Measurements from ENCODE around the gene GLTP. TPM values are rescaled to one million over a fixed set of nuclear protein-coding genes. Genes with fewer than 3 reads are reported as not detected.
"Not testable (repeated sequence)": the region's sequence is repeated elsewhere in the genome, so short reads cannot be mapped to it uniquely, and the experiment has no call there.

The GLTP gene
- total and polyA plus RNA-seq, 4 donors = 60.5 to 80.4 (median 71.0) TPM

DNA sequence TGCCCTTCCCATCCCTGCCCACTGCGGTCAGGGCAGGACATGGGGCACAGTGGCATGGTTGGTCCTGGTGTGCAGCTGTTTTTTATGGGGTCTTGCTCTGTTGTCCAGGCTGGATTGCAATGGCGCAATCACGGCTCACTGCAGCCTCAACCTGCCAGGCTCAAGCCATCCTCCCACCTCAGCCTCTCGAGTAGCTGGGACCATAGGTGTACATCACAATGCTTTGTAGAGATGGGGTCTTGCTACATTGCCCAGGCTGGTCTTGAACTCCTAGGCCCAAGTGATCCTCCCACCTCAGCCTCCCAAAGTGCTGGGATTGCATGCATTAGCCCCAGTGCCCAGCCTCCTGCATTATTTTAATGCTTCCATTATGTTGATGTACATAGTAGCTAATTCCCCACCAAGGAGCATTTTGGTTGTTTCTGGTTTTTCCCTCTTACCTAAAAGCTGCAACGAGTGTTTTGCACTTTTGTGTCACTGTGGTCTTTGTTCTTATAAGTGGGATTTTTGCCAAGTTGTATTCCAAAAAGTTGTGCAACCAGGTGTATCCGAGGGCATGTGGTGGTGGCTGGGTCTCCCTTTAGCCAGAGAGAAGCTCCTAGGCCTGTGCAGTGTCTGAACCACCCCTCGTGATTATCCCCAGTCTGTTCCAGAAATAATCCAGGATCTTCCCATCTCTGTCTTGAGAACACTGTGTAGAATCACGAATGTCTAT is 30.1 kb upstream of the GLTP start:
- WGBS (ENCODE audit: insufficient coverage) = 100% methylated on average over 2 of the region's 8 CpGs
- no peaks in the 10 kb centered on the region for H3K27me3 ChIP-seq (ENCODE audit: control insufficient read depth, insufficient read depth, low read length)
- no peak overlapping the region for H3K27ac ChIP-seq (ENCODE audit: low read depth, low read length)
- peaks cover 81% of the 10 kb centered on the region for H3K36me3 ChIP-seq (ENCODE audit: control insufficient read depth, insufficient read depth, low read length)
- DNase-seq (ENCODE audit: low read depth in 4 of 6, low spot score in 6 of 6) = no peak
- no peaks in the 10 kb centered on the region for H3K4me1 ChIP-seq (ENCODE audit: control insufficient read depth, insufficient read depth, low read length)
- no peak overlapping the region for H3K4me3 ChIP-seq (ENCODE audit: low read depth, low read length)
- no peaks in the 10 kb centered on the region for H3K9me3 ChIP-seq (ENCODE audit: control insufficient read depth, insufficient read depth, low read length)

- no peak for DNase-seq (ENCODE audit: low read depth in 4 of 6, low spot score in 6 of 6)
- H3K4me1 ChIP-seq (ENCODE audit: control insufficient read depth, insufficient read depth, low read length) = peaks cover 11% of the 10 kb centered on the region
- WGBS (ENCODE audit: insufficient coverage) = 95% methylated on average over 8 of the region's 10 CpGs
- no peak overlapping the region for H3K27ac ChIP-seq (ENCODE audit: low read depth, low read length)
- no peaks in the 10 kb centered on the region for H3K27me3 ChIP-seq (ENCODE audit: control insufficient read depth, insufficient read depth, low read length)
- H3K9me3 ChIP-seq (ENCODE audit: control insufficient read depth, insufficient read depth, low read length) = no peaks in the 10 kb centered on the region
- H3K36me3 ChIP-seq (ENCODE audit: control insufficient read depth, insufficient read depth, low read length) = peaks cover 64% of the 10 kb centered on the region
- no peak overlapping the region for H3K4me3 ChIP-seq (ENCODE audit: low read depth, low read length)
Measured at GRCh38 chr12:109905301-109905700, 25.0 kb upstream of the GLTP start.

GRCh38 chr12:109902891-109903418 is 22.6 kb upstream of the GLTP start:
- H3K4me3 ChIP-seq (ENCODE audit: low read depth, low read length) = no peak overlapping the region
- no peak overlapping the region for H3K27ac ChIP-seq (ENCODE audit: low read depth, low read length)
- 48% methylated on average over 15 of the region's 15 CpGs for WGBS (ENCODE audit: insufficient coverage)
- H3K9me3 ChIP-seq (ENCODE audit: control insufficient read depth, insufficient read depth, low read length) = no peaks in the 10 kb centered on the region
- H3K27me3 ChIP-seq (ENCODE audit: control insufficient read depth, insufficient read depth, low read length) = no peaks in the 10 kb centered on the region
- H3K4me1 ChIP-seq (ENCODE audit: control insufficient read depth, insufficient read depth, low read length) = peaks cover 19% of the 10 kb centered on the region
- peaks cover 46% of the 10 kb centered on the region for H3K36me3 ChIP-seq (ENCODE audit: control insufficient read depth, insufficient read depth, low read length)
- DNase-seq (ENCODE audit: low read depth in 4 of 6, low spot score in 6 of 6) = peak in 1 of 6 donors; percentile 85

DNA sequence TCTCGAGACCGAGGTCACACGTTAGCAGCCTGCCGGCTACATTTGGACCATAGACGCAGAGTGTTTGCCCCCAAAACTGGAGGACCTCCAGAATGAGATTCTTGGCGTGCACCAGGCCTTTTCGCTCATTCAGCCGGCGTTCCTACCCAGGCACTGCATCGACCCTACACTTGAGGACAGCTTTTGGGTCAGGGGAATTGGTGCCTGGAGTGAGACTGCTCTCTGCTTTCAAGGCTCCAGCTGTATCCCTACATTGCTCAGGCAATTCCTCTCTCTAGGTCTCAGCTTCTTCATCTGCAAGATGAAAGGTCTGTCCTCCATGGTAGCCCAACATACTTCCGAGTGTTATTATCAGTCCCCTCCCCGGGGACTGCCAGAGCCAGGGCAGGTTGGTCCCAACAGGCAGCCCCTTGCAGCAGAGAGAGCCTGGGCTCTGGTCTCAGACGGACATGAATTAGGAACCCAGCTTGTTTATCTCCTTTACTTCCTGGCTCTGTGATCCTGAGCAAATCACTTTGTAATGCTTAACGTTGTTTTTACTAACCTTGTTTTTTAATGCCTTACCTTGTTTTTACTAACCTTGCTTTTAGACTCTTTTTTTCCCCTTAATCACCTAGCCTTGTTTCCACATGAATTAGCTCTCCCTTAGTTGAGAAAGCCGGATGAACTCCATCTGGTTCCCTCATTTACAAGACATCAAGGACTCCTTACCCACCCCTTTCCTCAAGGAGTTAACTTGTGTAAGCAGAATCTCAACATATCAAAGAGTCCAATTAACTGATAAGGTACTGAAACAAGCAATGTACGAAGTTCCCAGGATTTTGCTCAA is 20.6 kb upstream of the GLTP start:
- H3K4me3 ChIP-seq (ENCODE audit: low read depth, low read length) = peak overlapping the region; percentile 71
- H3K4me1 ChIP-seq (ENCODE audit: control insufficient read depth, insufficient read depth, low read length) = peaks cover 19% of the 10 kb centered on the region
- WGBS (ENCODE audit: insufficient coverage) = 2% methylated on average over 15 of the region's 16 CpGs
- H3K27ac ChIP-seq (ENCODE audit: low read depth, low read length) = peak overlapping the region; percentile 84
- peaks cover 26% of the 10 kb centered on the region for H3K36me3 ChIP-seq (ENCODE audit: control insufficient read depth, insufficient read depth, low read length)
- no peak for DNase-seq (ENCODE audit: low read depth in 4 of 6, low spot score in 6 of 6)
- no peaks in the 10 kb centered on the region for H3K27me3 ChIP-seq (ENCODE audit: control insufficient read depth, insufficient read depth, low read length)
- H3K9me3 ChIP-seq (ENCODE audit: control insufficient read depth, insufficient read depth, low read length) = no peaks in the 10 kb centered on the region

- H3K36me3 ChIP-seq (ENCODE audit: control insufficient read depth, insufficient read depth, low read length) = peaks cover 22% of the 10 kb centered on the region
- WGBS (ENCODE audit: insufficient coverage) = under 1% methylated on average over 62 of the region's 69 CpGs
- no peaks in the 10 kb centered on the region for H3K9me3 ChIP-seq (ENCODE audit: control insufficient read depth, insufficient read depth, low read length)
- peak; percentile 72 to 96 (median 78) for DNase-seq (ENCODE audit: low read depth in 4 of 6, low spot score in 6 of 6)
- peak within 1 kb of the TSS; percentile 71 for H3K4me3 ChIP-seq (ENCODE audit: low read depth, low read length)
- no peaks in the 10 kb centered on the region for H3K27me3 ChIP-seq (ENCODE audit: control insufficient read depth, insufficient read depth, low read length)
- peaks cover 19% of the 10 kb centered on the region for H3K4me1 ChIP-seq (ENCODE audit: control insufficient read depth, insufficient read depth, low read length)
- H3K27ac ChIP-seq (ENCODE audit: low read depth, low read length) = peak within 1 kb of the TSS; percentile 84
Measured at GRCh38 chr12:109899783-109900751, 19.7 kb upstream of the GLTP start, which contains the start of gene TCHP. Gene TCHP (plus strand): TSS chr12:109900274. CDS start chr12:109903027, 2,753 bp downstream.

- DNase-seq (ENCODE audit: low read depth in 4 of 6, low spot score in 6 of 6); H3K4me3 ChIP-seq (ENCODE audit: low read depth, low read length); H3K9me3 ChIP-seq (ENCODE audit: control insufficient read depth, insufficient read depth, low read length); H3K27me3 ChIP-seq (ENCODE audit: control insufficient read depth, insufficient read depth, low read length); H3K27ac ChIP-seq (ENCODE audit: low read depth, low read length): not testable (repeated sequence)
- 97% methylated on average over 11 of the region's 15 CpGs for WGBS (ENCODE audit: insufficient coverage)
- Histone ChIP-seq H3K36me3 (ENCODE audit: control insufficient read depth, insufficient read depth, low read length) (peaks cover 15% of the 10 kb centered on the region), H3K4me1 (ENCODE audit: control insufficient read depth, insufficient read depth, low read length) (peaks cover 19% of the 10 kb centered on the region)
Measured at GRCh38 chr12:109899345-109899744, 19.0 kb upstream of the GLTP start.

GRCh38 chr12:109897029-109897428 is 16.7 kb upstream of the GLTP start:
- Histone ChIP-seq H3K4me3 (ENCODE audit: low read depth, low read length) (no peak overlapping the region), H3K27me3 (ENCODE audit: control insufficient read depth, insufficient read depth, low read length) (no peaks in the 10 kb centered on the region), H3K9me3 (ENCODE audit: control insufficient read depth, insufficient read depth, low read length) (no peaks in the 10 kb centered on the region), H3K27ac (ENCODE audit: low read depth, low read length) (no peak overlapping the region), H3K4me1 (ENCODE audit: control insufficient read depth, insufficient read depth, low read length) (peaks cover 15% of the 10 kb centered on the region), H3K36me3 (ENCODE audit: control insufficient read depth, insufficient read depth, low read length) (no peaks in the 10 kb centered on the region)
- WGBS (ENCODE audit: insufficient coverage) = 84% methylated on average over 4 of the region's 6 CpGs
- DNase-seq (ENCODE audit: low read depth in 4 of 6, low spot score in 6 of 6) = no peak

- no peaks in the 10 kb centered on the region for H3K36me3 ChIP-seq (ENCODE audit: control insufficient read depth, insufficient read depth, low read length)
- 95% methylated on average over 4 of the region's 6 CpGs for WGBS (ENCODE audit: insufficient coverage)
- H3K4me3 ChIP-seq (ENCODE audit: low read depth, low read length) = no peak overlapping the region
- DNase-seq (ENCODE audit: low read depth in 4 of 6, low spot score in 6 of 6) = no peak
- no peaks in the 10 kb centered on the region for H3K9me3 ChIP-seq (ENCODE audit: control insufficient read depth, insufficient read depth, low read length)
- H3K27ac ChIP-seq (ENCODE audit: low read depth, low read length) = no peak overlapping the region
- no peaks in the 10 kb centered on the region for H3K27me3 ChIP-seq (ENCODE audit: control insufficient read depth, insufficient read depth, low read length)
- H3K4me1 ChIP-seq (ENCODE audit: control insufficient read depth, insufficient read depth, low read length) = peaks cover 15% of the 10 kb centered on the region
Measured at GRCh38 chr12:109896188-109896587, 15.8 kb upstream of the GLTP start.

- Histone ChIP-seq H3K27me3 (ENCODE audit: control insufficient read depth, insufficient read depth, low read length) (no peaks in the 10 kb centered on the region), H3K9me3 (ENCODE audit: control insufficient read depth, insufficient read depth, low read length) (no peaks in the 10 kb centered on the region), H3K36me3 (ENCODE audit: control insufficient read depth, insufficient read depth, low read length) (no peaks in the 10 kb centered on the region), H3K27ac (ENCODE audit: low read depth, low read length) (no peak overlapping the region), H3K4me3 (ENCODE audit: low read depth, low read length) (no peak overlapping the region), H3K4me1 (ENCODE audit: control insufficient read depth, insufficient read depth, low read length) (peaks cover 10% of the 10 kb centered on the region)
- no peak for DNase-seq (ENCODE audit: low read depth in 4 of 6, low spot score in 6 of 6)
- 20% methylated on average over 1 of the region's 4 CpGs for WGBS (ENCODE audit: insufficient coverage)
Measured at GRCh38 chr12:109894939-109895338, 14.6 kb upstream of the GLTP start.

Measured in spinal cord (tissue), 10 donors.